Right renal pelvis (tissue), 4 donors: ENCODE results near the gene IGSF9. TPM values are rescaled to one million over a fixed set of nuclear protein-coding genes. Genes with fewer than 3 reads are reported as not detected.

ENCODE experiments used
- DNase-seq, 4 donors: peaks; one replicate each; pipeline ENCODE4 v3.0.0-alpha.2; 2013; ENCODE audit warnings: low read depth in 4 of 4, low spot score in 3 of 4, missing footprints in 1 of 4
- polyA plus RNA-seq, 4 donors: library from polyadenylated mRNA; unstranded; fragments of 120-200 nt; gene quantifications; one replicate each; pipeline ENCODE4 v1.2.1, GENCODE V29; 2013; ENCODE audit not compliant: insufficient read length in 4 of 4

IGSF9 gene
- polyA plus RNA-seq, 4 donors = 13.4 to 18.7 (median 15.5) TPM

DNA sequence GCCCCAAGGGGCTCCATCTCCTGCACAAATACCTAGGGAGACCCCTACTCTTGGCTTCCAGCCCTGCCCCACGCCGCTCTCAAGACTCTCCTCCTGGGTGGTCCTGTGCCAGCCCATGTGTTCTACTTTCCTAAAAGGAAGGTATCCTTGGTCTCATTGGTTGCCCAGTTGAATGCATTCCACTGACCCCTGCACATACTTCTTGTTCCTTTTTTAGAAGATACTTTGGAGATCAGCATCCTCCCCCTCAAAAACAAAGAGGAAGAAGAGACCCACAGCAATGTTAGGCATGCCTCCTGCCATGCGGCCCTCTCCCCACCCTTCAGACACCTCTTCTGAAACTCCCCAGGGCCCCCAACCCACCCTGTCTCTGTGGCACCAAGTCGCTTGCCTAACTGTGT lies 4.6 kb upstream of the IGSF9 start:
- no peak for DNase-seq

DNA sequence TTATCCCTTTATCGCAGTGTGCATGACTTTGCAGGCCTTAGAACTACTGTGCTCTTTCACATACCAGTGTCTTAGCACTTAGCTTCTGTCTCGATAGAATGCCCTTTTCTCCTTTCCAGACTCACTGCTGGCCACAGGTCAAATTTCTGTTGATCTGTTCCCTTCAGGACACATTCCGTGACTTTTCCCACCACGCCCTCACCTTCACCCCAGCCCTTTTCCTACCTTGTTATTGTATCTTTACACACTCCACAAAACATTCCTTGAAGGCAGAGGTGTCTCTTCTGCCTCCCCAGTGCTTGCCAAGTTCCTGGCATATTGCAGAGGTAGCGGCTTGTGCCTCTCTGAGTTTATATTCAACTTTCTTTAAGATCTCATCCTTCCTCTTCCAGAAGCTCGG lies 3.7 kb upstream of the IGSF9 start:
- DNase-seq = no peak

DNA sequence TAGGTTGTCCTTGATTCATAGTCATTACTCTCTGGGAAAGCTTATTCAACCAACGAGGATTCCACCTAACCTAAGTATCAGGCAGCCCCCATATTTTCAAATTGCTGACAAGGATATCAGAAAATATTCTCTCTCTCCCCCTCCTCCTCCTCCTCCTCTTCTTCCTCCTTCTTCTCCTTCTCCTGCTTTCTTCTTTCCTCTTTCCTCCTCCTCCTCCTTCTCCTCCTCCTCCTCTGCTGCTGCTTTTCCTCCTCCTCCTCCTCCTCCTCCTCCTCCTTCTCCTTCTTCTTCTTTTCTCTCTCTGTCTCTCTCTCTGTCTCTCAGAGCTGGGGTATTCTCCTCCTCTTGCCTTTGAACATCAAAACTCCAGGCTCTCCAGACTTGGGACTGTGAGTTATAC lies 2.5 kb upstream of the IGSF9 start:
- DNase-seq = no peak

DNA sequence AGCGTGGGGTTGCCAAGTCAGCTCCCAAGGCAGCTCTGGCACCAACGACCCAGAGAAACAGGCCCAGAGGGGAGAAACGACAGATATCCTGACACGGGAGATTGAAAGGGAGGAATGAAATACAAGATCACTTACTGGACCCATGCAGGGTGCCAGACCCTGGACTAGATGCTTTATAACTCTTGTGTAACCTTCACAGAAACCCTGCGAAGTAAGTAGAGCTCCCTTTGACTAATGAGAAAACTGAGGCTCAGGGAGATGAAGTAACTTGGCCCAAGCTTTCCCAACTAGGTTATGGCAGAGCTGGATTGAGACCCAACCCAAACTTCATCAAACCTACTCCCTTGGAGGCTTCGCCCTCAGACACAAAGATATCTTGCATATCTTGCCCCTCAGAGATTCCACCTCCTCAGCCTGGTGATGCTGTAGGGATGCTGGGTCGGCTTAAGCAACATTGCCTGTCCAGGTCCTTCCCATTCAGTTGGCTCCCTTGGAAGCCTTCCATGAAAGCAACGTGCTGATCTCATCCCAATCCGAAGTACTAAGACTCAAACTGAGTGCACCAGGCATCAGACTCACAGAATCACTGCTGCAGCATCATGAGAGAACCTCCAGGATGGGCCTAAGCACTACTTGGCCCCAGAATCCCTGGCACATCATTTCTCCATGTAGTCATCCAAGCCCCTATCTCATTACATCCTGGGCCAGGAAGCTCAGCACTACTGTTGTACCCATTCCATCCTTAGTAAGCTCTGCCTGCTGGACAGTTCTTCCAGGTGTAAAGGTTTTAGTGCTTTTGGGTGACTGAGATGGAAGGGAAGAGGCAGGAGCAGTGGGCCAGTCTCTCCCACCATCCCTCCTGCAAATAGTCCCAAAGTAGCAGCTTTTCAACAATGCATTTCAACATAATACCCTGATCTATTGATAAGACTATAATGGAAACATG lies 1.1 kb upstream of the IGSF9 start:
- no peak for DNase-seq

DNA sequence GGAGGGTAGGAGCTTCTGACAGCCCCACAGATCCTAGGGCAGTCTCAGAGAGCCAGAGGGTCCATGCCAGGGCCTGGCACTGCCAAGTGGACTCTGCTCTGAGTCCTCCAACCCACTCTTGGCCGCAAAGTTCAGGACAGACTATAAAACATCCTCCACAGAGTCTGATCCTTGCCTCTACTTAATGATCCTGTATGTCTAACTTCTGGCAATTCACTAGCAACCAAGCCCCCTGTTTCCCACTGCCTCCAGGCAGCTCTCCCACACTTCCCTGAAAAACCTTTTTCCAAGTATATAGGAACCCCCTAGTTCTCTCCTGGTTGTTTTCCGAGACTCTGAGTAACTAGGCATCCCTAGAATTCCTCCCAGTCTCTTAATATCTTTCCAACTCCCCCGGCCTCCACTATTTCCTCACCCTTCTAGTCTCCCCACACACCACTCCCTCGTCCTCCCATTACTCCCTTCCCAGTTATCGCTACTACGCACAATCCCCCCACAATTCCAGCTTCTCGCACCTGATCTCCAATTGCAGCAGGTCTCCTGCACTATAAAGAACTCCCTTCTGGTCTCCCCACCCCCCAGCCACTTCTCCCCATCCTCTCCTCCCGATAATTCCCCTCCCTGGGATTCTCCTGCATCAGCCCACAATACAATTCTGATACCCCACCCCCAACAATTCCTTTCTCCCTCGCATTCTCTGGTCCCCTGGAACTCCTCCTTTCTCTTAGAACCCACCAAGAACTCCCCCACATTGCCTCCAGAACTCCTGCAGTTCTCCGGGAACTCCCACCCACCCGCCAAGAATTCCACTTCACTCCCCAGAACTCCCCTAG lies 574 bp downstream of the IGSF9 start:
- DNase-seq = no peak

DNA sequence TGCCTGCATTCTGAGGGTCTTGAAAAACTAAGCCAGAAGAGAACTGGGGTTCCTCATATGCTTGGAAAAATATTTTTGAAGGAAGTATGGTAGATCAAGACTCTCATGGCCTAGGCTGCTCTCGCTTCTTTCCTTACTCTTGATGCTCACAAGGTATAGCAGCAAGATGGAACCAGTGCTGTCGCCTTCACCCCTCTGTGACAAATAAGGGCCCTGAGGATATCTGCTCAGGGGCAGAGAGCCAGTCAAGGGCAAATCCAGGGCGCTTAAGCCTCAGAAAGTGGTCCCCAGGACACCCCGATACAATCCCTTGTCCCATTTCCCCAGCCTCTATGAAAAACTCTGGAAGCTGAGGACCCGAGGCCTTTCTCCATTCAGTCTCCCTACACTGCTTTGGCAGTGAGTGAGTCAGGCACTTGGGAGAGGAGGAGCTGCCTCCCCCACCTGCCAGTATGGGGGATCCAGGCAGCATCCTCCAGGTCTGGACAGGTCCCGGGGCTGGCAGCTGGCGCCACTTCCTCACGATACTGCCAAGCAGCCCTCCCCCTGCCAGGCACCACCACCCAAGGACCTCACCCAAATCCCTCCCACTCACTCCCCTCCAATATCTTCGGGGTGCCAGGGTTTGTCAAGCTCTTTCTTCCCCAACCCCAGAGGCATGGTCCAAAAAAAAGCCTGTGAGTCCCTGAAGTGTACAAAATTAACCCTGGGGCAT lies 1.3 kb downstream of the IGSF9 start:
- DNase-seq = no peak

DNA sequence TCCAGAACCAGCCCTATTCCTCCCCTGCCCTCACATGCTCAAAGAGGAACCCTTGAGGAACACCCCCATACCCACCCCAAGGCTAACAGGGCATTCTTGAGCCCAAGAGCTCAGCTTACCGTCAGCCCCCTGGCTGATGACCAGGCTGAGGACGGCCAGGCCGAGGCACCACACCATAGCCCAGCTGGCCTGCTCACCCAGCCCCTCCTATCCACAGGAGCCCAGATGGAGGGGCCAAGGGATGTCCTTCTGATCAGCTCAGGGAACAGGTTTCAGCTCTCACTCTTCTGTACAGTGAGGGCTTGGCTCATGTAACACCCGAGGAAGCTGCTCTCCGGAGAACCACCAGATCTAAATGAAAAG lies 2.2 kb downstream of the IGSF9 start:
- DNase-seq = no peak

DNA sequence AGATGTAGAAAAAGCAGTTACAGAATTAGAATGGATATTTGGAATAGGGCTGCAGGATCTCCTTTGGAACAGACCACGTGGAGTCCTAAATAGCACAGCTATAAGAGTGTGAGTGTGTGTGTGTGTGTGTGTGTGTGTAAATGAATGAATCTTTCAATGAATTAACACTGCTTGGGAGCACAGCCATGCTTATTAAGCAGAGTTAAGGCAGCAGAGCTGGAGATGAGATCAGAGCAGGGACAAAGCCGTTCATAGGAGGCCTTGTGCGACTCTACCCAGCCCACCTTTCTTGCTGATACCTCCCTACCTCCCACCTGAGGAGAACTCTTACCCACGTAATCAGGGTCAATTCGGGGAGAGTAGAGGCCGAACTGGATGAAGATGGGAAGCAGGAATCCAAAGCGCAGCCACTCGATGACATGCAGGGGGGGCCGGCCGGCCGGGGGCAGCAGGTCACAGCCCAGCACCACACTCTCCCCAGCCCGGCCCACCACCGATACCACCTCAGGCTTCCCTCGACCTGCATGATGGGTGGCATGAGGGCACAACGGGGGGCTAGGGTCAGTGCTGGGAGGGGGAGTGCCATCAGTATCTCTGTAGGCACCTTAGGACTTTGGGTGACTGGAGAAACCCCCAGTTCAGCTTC lies 2.7 kb downstream of the IGSF9 start:
- no peak for DNase-seq

DNA sequence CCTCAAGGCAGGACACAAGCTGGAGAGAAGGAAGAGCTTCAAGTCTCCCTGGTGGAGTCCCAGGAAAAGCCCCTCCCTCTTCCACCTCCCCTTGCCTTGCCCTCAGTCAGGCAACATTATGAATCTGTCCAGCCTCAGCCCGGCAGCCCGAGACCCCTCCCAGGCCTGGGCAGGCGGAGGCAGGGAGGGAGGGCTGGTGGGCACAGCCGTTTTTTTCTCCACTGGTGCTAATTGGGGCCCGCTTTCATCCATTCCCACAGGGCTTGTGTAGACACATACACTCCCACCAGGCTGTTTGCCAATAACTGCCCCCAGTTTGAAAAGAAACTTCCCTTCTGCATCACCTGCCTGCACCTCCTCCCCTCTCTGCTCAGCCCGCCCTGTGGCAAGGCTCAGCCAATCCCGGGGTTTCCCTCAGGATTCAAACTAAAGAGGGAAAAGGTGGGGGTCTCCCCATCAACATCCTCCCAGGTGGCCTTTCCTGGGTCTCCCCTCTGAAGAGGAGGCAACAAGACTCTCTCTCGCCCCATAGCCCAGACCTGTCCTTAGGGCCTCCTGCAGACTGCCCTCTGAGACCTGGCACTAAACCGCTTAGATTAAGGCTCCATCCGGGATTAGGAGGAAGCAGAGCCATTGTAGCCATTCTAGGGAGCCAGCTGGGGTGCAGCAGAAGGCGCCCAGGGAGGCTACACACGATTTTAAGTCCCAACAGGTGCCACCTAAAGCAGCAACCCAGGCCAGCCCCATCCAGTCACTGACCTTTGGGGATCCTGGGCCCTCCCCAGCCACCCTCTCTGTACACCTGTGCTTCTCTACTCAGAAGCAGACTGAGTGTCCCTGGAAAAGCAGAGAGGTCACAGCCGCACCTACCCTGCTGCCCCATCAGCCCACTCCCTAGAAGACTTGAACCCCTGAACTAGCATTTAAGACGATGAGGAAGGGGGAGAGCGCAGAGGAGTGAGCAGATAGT lies 3.5 kb downstream of the IGSF9 start:
- no peak for DNase-seq

DNA sequence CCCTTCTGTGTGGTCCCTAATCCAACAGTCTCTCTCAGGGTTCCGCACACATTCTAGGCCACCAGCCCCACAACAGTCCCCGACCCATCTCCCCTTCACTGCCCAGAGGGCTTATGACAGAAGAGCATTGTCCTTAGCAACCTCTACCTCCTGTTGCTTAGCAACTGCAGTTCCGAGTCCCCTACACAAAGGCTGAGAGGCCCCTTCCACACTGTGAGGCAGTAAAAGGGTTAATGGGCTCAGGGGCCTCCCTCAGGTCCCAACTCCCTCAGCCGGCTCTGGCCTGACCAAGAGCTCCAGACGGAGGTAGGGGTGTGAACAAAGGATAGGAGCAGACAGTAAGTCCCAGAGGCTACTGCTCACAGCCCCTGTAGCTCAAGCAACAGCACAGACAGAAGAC lies 4.3 kb downstream of the IGSF9 start:
- no peak for DNase-seq

DNA sequence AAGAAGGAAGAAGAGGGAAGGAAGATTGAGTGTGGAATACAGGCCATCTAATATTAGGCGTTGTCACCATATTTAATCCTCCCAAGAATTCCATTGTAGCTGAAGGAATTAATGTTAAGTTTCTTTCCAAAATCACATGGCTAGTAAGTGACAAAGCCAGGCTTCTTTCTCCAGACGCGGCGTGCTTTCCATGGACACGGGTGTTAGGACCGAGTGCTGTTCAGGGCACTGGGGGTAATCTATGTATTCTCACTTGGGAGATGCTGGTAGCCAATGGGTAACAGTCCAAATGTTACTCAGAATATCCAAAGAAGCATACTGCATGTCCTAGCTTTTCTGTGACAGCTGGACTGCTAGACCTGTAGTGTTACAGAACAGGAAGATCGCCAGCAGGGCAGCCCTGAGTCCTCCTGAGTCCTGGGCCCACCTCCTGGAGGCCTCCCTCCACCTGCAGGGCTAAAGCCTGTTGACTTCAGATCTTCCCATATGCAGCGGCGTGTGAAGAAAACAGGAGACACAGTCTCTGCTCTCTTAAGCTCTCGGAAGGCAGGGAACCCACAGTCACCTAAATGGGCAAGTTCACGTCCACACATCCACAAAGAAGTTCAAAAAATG lies 5.3 kb downstream of the IGSF9 start:
- no peak for DNase-seq

DNA sequence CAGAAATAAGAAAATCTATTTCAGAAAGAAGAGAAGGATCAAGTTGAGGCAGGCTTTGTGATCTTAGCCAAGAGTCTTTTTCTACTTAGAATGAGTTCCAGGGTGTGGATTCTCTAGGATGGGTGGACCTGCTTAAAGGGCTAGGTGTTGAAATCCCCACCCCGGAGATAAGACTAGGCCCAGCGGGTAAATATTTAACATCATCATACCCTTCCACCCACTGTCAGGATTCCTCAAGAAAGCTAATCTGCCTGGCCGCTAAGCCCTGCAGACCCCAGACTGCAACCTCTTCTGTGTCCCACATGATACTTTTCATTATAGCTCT lies 5.8 kb downstream of the IGSF9 start:
- DNase-seq = no peak

DNA sequence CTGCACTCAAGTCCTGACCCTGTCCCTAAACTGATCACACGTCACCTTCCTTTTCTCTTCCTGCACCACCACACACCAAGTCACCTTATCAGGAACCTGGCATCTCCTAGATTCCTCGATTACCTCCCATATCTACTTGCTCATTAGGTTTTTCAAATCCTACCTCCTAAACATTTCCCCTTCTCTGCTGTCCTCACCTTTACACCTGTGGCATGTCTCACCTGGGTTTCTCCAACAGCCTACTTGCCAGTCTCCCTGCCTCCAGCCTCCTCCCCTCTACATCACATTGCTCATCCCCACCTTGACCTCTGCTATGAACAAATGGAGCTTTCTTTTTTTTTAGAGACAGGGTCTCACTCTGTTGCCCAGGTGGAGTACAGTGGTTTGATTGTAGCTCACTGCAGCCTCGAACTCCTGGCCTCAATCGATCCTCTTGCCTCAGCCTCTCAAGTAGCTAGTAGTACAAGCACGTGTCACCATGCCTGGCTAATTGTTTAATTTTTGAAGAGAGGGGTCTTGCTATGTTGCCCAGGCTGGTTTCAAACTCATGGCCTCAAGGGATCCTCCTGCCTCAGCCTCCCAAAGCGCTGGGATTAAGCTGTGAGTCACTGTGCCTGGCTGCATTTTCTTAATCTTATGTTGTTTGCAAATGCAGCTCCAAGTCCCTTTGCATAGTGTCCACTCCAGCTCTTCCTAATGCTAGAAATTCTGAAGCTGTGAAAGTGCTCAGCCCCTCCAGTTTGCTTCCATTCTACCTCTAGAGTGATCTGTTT lies 6.3 kb downstream of the IGSF9 start:
- no peak for DNase-seq

DNA sequence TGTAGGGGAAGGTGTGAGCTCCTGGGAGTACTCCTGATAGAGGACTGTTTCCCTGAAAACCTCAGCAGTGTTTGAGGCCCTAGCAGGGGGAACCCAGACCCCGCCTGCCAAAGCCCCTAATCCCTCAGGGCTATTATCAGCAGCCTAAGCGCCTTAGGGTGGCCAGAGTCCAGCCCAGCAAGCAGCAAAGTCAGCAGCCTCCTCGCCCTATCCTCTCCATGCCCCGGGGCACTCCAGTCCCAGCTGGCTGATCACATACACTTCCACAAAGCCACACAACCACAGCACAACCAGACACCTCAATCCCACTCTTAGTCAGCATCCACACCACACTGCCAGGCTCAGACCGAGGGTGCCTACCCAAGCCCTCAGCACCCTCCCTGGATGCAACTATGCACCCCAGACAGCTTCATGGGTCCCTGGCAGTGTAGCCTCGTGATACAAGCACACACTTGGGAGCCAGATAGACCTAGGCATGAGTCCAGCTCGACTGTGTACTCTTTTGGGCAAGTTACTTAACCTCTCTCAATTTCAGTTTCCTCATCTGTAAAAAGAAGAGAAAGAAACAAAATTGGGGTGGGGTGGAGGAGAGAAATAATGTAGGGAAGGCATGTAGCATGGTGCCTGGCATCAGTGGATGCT lies 7.1 kb downstream of the IGSF9 start:
- DNase-seq = no peak

DNA sequence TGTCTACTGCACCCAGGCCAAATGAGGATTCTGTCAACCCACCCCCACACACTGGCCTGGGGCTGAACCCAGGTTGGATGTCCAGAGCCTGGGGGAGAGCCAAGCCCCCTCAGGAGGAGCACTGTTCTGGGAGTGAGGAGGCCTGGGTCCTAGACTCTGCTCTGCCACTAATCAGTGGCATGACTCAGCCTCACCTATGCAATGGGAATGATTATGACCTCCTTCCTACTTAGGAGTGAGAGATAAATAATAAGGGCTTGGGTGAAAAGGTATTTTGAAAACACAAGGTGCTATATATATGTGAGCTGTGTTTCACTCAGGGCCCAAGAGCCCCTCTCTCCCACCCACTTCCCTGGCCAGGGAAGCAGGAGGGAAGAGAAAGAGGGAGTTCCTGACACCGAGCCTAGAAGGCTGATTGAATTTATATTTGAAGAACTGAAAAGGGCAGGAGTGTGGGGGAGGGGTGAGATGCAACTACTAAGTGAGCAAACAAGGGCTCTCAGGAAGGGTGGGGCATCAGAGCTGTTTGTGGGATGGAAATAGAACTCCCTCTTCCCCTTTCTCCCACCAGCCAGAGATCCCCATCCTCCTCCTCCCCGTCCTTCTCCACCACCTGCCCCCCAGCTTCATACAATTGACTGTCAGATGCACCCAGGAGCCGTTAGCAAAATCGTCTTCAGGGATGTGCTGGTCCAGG lies 8.2 kb downstream of the IGSF9 start:
- DNase-seq = no peak

DNA sequence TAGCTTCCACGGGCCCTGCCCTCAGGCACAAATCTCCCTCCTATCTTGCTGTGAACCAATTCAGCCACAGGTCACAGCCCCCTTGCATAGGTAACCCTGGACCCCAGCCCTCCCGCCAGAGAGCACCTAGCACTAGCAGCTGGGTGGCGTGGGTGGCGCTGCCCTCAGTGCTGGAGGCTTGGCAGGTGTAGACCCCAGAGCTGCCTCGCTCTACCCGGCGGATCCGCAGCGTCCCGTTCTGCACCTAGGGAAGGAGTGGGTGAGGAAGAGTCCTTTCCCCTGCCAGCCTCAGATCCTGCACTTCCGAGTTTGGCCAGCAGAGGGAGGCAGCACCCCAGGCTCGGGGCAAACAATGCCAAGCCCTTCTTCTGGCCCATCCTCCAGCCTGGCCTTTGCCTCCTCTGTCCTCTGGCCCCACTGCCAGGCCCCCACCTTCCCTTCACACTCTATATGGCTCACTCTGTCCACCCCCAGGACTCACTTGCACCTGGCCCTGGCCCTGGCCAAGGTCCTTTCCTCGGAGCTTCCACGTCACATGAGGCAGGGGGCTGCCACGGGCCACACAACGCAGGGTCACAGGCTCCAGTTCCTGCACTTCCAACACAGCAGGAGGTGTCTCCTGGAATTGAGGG lies 9.0 kb downstream of the IGSF9 start:
- DNase-seq = no peak

DNA sequence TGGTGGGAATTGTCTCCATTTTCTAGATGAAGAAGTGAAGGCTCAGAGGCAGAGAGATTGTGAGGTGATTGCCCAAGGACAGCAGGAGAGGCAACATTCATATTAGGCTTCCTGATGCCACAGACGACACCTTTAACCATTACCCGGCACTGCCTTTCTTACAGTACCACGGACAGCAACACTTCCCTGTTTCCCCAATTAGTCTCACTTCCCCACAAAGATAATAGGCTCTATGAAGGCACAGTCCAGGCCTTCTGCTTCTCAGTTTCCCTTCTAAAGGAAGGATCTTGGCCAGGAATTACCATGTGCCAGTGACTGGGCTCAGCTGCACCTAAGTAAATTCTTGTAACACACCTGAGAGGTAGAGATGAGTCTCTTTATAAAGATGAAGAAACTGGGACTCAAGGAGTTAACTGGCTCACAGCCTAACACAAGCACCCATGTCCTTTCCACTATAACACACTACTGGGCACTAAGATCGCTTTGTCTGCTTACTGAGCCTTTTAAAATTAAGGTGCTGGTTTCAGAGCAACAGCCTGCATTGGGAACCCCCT lies 9.6 kb downstream of the IGSF9 start:
- no peak for DNase-seq
